Testis (tissue), 2 donors: ENCODE results near the gene HOXC4.
"Not testable (repeated sequence)": the region's sequence is repeated elsewhere in the genome, so short reads cannot be mapped to it uniquely, and the experiment has no call there.

Experiments
- POLR2A ChIP-seq: fragments of 450-650 bp; IDR thresholded peaks from one replicate; pipeline ENCODE4 v1.6.1; 2017; ENCODE audit warnings: antibody characterized with exemption, mild to moderate bottlenecking, moderate library complexity
- TF ChIP-seq, protein P1 (sequence below), 3 experiments: fragments of 450-650 bp in 2 of 3; fragments of 200-600 bp in 1 of 3; sonication (generic) in 1 of 3; IDR thresholded peaks; one replicate each; pipeline ENCODE4 v1.5.1; 2016 to 2019; ENCODE audit warnings: antibody characterized with exemption in 3 of 3, mild to moderate bottlenecking in 2 of 3, moderate library complexity in 1 of 3

DNA sequence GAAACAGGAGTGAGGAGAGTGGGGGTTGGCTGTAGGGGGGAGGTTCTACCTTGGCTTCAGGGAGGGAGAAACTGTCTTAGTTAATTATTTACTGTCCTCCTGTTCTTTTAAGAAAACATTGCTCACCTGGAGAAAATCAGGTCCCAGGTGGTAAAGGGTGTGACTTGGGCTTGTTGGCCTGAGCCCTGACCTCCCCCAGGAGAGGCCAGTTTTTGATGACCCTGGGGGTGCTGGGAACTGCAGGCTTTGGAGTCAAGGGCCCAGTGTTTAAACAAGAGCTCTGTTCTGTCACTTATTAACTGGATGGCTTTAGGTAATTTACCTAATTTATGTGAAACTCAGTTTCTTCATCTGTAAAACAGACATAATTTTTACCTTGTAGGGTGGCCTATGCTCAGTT lies 34.4 kb downstream of the HOXC4 start:
- TF ChIP-seq POLR2A = not testable (repeated sequence)
- TF ChIP-seq, protein P1, sequence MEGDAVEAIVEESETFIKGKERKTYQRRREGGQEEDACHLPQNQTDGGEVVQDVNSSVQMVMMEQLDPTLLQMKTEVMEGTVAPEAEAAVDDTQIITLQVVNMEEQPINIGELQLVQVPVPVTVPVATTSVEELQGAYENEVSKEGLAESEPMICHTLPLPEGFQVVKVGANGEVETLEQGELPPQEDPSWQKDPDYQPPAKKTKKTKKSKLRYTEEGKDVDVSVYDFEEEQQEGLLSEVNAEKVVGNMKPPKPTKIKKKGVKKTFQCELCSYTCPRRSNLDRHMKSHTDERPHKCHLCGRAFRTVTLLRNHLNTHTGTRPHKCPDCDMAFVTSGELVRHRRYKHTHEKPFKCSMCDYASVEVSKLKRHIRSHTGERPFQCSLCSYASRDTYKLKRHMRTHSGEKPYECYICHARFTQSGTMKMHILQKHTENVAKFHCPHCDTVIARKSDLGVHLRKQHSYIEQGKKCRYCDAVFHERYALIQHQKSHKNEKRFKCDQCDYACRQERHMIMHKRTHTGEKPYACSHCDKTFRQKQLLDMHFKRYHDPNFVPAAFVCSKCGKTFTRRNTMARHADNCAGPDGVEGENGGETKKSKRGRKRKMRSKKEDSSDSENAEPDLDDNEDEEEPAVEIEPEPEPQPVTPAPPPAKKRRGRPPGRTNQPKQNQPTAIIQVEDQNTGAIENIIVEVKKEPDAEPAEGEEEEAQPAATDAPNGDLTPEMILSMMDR (IDR thresholded peaks at IDR 0.05) = not testable (repeated sequence)
